Skeletal muscle tissue (tissue), 4 donors: Measurements from ENCODE around the gene RAB13. TPM values are rescaled to one million over a fixed set of nuclear protein-coding genes. Genes with fewer than 3 reads are reported as not detected.
"Not testable (repeated sequence)": the region's sequence is repeated elsewhere in the genome, so short reads cannot be mapped to it uniquely, and the experiment has no call there.

Experiments
- H3K27ac ChIP-seq: one replicate; pipeline ENCODE4 v1.7.0; 2013; ENCODE audit warnings: mild to moderate bottlenecking, low read depth, low read length, inconsistent platforms
- H3K27me3 ChIP-seq, 3 donors: one replicate each; pipeline ENCODE4 v1.7.0; 2013; ENCODE audit warnings: low read length in 3 of 3; ENCODE audit not compliant: control insufficient read depth in 3 of 3, insufficient read depth in 3 of 3
- H3K36me3 ChIP-seq, 3 donors: one replicate each; pipeline ENCODE4 v1.7.0; 2013; ENCODE audit warnings: low read length in 3 of 3; ENCODE audit not compliant: control insufficient read depth in 3 of 3, insufficient read depth in 3 of 3
- H3K4me1 ChIP-seq, 3 donors: one replicate each; pipeline ENCODE4 v1.7.0; 2013; ENCODE audit warnings: low read length in 3 of 3, mild to moderate bottlenecking in 3 of 3; ENCODE audit not compliant: control insufficient read depth in 3 of 3, insufficient read depth in 3 of 3
- H3K4me3 ChIP-seq, 3 donors: one replicate each; pipeline ENCODE4 v1.7.0; 2013; ENCODE audit warnings: low read length in 3 of 3
- H3K9ac ChIP-seq, 3 donors: one replicate each; pipeline ENCODE4 v1.7.0; 2013; ENCODE audit warnings: low read length in 3 of 3, mild to moderate bottlenecking in 3 of 3, moderate library complexity in 2 of 3, low read depth in 1 of 3
- H3K9me3 ChIP-seq, 3 donors: one replicate each; pipeline ENCODE4 v1.7.0; 2013; ENCODE audit warnings: low read length in 3 of 3; ENCODE audit not compliant: control insufficient read depth in 3 of 3
- total RNA-seq: library from RNA; depleted of rRNA; stranded (reverse); fragments of >200 nt; gene quantifications from one replicate; pipeline ENCODE4 v1.2.3, GENCODE V29; 2014
- donor health status: Osteomylitis.

The RAB13 gene
- 18.3 TPM for total RNA-seq

DNA sequence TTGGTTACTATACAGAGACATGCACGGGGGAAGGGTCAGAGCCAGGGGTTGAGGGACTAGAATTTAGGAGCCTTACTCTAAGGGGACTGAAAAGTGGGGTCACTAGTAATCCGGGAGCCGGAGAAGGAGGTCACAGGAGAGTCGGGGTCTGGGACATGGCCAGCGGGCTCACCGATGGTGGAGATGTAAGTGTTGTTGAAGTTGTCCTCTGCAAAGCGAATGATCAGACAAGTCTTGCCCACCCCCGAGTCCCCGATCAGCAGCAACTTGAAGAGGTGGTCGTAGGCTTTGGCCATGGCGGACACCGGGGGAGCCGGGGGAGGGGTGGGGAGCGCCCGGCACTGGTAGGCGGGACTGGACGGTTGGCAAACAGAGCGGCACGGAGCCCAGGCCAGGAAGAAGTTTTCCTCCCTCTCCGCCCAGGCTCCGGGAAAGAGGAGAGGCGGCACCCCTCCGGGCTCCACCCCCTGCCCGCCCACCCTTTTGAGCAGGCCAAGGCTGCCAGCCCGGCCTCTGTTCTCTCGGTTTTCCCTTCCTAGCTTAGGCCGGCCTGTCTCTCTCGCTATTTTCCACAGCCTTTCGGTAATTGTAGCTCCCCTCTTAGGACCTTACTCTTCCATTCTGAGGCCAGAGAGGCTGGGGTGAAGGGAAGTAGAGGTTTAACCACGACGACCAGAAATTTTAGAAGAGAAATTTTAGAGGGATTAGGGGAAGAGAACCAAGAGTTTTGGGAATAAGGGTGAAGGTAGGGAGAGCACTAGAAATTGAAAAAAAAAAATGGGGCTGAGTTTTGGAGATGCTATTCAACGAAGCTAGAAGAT lies at the start of gene RAB13:
TSS of gene RAB13 (minus strand) at position 399 of the 821 bp plus-strand sequence. CDS start at position 296, 103 bp downstream.
- Histone ChIP-seq H3K27ac (peak within 1 kb of the TSS; percentile 83), H3K4me1 (peaks cover 14 to 19% (median 15%) of the 10 kb centered on the region in 3 donors), H3K9me3 (no peaks in the 10 kb centered on the region), H3K27me3 (no peaks in the 10 kb centered on the region), H3K4me3 (peak within 1 kb of the TSS; percentile 75 to 87 (median 78)), H3K9ac (peak within 1 kb of the TSS; percentile 72 to 91 (median 77)), H3K36me3 (peaks cover 1 to 8% (median 4%) of the 10 kb centered on the region in 3 donors)

- not testable (repeated sequence) for H3K9ac ChIP-seq, H3K27me3 ChIP-seq, H3K36me3 ChIP-seq, H3K4me3 ChIP-seq, H3K4me1 ChIP-seq, H3K27ac ChIP-seq, H3K9me3 ChIP-seq
Observed at GRCh38 chr1:154033697-154034096, 47.6 kb upstream of the RAB13 start.

GRCh38 chr1:154019940-154020339 lies 33.8 kb upstream of the RAB13 start:
- Histone ChIP-seq H3K4me3 (no peak overlapping the region), H3K4me1 (no peaks in the 10 kb centered on the region), H3K27ac (no peak overlapping the region), H3K9ac (no peak overlapping the region), H3K9me3 (no peaks in the 10 kb centered on the region), H3K27me3 (no peaks in the 10 kb centered on the region), H3K36me3 (no peaks in the 10 kb centered on the region)

- no peaks in the 10 kb centered on the region for H3K36me3 ChIP-seq
- H3K27me3 ChIP-seq: no peaks in the 10 kb centered on the region
- no peak overlapping the region for H3K9ac ChIP-seq
- H3K27ac ChIP-seq: no peak overlapping the region
- no peak overlapping the region for H3K4me3 ChIP-seq
- H3K4me1 ChIP-seq: no peaks in the 10 kb centered on the region
- H3K9me3 ChIP-seq: no peaks in the 10 kb centered on the region
Observed at GRCh38 chr1:154019269-154019668, 33.1 kb upstream of the RAB13 start.

DNA sequence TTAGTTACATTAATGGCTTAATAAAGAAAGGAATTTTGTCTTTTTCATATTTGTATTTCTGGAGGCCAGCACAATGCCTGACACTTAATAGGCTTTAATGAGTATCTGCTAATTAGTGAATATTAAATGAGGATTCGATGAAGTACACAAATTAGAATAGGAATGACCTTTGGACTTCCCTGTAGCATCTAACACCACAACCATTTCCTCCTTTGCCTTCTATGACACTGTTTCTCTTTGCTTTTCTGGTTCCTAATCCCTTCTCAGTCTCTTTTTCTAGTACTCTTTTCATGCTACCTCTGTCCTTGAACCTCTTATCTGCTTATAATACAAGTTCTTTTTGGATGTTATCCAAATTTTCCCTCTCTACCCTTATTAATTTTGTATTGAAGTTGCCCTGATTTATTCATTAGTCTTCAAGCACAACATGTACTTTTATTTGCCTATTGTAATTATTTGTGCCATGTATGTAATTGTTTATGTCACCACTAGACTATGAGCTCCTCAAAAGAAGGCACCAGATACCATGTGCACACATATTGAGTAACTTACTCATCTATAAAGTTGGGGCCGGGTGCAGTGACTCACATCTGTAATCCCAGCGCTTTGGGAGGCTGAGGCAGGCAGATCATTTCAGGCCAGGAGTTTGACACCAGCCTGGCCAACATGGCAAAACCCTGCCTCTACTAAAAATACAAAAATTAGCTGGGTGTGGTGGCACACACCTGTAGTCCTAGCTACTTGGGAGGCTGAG lies 28.2 kb upstream of the RAB13 start:
- H3K4me3 ChIP-seq: no peak overlapping the region

DNA sequence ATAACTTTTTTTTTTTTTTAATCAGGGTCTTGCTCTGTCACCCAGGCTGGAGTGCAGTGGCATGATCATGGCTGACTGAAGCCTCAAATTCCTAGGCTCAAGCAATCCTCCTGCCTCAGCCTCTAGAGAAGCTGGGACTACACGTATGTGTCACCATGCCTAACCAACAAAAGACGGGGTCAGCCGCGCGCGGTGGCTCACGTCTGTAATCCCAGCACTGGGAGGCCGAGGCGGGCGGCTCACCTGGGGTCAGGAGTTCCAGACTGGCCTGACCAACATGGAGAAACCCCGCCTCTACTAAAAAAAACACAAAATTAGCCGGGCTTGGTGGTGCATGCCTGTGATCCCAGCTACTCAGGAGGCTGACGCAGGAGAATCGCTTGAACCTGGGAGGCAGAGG lies 26.4 kb upstream of the RAB13 start:
- not testable (repeated sequence) for H3K4me3 ChIP-seq, H3K9ac ChIP-seq, H3K4me1 ChIP-seq, H3K36me3 ChIP-seq, H3K27ac ChIP-seq, H3K9me3 ChIP-seq, H3K27me3 ChIP-seq

More for the DNA sequence above, 28.2 kb upstream of the RAB13 start:
- no peaks in the 10 kb centered on the region for H3K9me3 ChIP-seq
- no peaks in the 10 kb centered on the region for H3K36me3 ChIP-seq
- H3K4me1 ChIP-seq: no peaks in the 10 kb centered on the region
- no peak overlapping the region for H3K9ac ChIP-seq
- H3K27me3 ChIP-seq: no peaks in the 10 kb centered on the region
- H3K27ac ChIP-seq: no peak overlapping the region

DNA sequence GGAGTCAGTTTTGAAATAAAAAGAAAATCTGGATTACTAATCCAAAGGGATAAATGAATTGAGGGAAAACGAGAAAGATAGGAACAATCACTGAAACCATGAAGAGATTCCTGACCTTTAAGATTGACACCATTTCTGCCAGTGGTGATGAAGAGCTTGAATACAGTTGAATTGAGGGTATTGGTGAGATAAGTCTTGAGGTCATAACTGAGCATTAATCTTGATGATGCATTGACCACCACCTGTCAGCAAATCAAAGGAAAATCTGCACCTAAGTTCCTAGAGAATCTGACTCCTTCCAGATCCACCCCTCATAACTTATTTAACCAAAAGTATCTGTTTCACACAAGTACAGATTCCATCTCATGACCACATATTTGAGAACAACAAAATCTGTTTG lies 26.0 kb upstream of the RAB13 start:
- no peak overlapping the region for H3K9ac ChIP-seq
- no peak overlapping the region for H3K4me3 ChIP-seq
- H3K4me1 ChIP-seq: no peaks in the 10 kb centered on the region
- no peaks in the 10 kb centered on the region for H3K36me3 ChIP-seq
- H3K27me3 ChIP-seq: no peaks in the 10 kb centered on the region
- no peaks in the 10 kb centered on the region for H3K9me3 ChIP-seq
- H3K27ac ChIP-seq: no peak overlapping the region

- Histone ChIP-seq H3K9ac (no peak overlapping the region), H3K4me3 (no peak overlapping the region), H3K36me3 (no peaks in the 10 kb centered on the region), H3K9me3 (no peaks in the 10 kb centered on the region), H3K27me3 (no peaks in the 10 kb centered on the region), H3K27ac (no peak overlapping the region), H3K4me1 (no peaks in the 10 kb centered on the region)
Observed at GRCh38 chr1:154006136-154006535, 20.0 kb upstream of the RAB13 start.

DNA sequence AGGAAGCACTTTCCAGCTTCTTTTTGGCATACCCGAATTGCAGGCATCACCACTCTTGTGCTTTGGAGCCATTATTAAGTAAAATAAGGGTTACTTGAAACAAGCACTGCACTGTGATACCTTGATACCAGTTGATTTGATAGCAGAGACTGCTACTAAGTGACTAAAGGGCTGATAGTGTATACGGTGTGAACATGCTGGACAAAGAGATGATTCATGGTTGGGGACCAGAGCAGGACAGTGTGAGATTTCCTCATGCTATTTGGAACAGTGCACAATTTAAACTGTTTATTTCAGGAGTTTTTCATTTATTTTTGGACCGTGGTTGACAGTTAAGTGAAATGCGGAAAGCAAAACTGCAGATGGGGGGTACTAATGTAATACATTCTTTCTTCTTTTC lies 14.3 kb upstream of the RAB13 start:
- no peak overlapping the region for H3K9ac ChIP-seq
- no peak overlapping the region for H3K27ac ChIP-seq
- H3K36me3 ChIP-seq: peaks cover 0 to 1% (median 0%) of the 10 kb centered on the region in 3 donors
- H3K27me3 ChIP-seq: no peaks in the 10 kb centered on the region
- H3K4me1 ChIP-seq: no peaks in the 10 kb centered on the region
- no peak overlapping the region for H3K4me3 ChIP-seq
- H3K9me3 ChIP-seq: no peaks in the 10 kb centered on the region

- not testable (repeated sequence) for H3K9me3 ChIP-seq, H3K4me3 ChIP-seq, H3K27ac ChIP-seq, H3K9ac ChIP-seq, H3K27me3 ChIP-seq
- Histone ChIP-seq H3K36me3 (peaks cover 16 to 31% (median 18%) of the 10 kb centered on the region in 3 donors), H3K4me1 (peaks cover 10 to 17% (median 11%) of the 10 kb centered on the region in 3 donors)
Observed at GRCh38 chr1:153996882-153997281, 10.7 kb upstream of the RAB13 start.
